Neural cell (in vitro differentiated cells): ENCODE measurements around the gene NEK10. TPM values are rescaled to one million over a fixed set of nuclear protein-coding genes. Genes with fewer than 3 reads are reported as not detected.

Experiments
- H2AFZ ChIP-seq: fragments of 200-600, 300-800 bp; sonication (generic), shearing (Covaris generic); 2 replicates; pipeline ENCODE4 v1.6.0; 2014; ENCODE audit warnings: low read depth, mild to moderate bottlenecking, antibody characterized with exemption, low read length, moderate library complexity
- H3F3A ChIP-seq: fragments of 200-600 bp; shearing (Covaris generic); 2 replicates; pipeline ENCODE4 v1.6.1; 2016; ENCODE audit warnings: mild to moderate bottlenecking, moderate library complexity, mixed read lengths, antibody characterized with exemption, low read length; ENCODE audit not compliant: insufficient read depth, poor library complexity, severe bottlenecking
- H3K27ac ChIP-seq: fragments of 200-600, 300-800 bp; sonication (generic), shearing (Covaris generic); 2 replicates; pipeline ENCODE4 v1.5.1; 2014; ENCODE audit warnings: mild to moderate bottlenecking, low read length, moderate library complexity
- H3K27me3 ChIP-seq: fragments of 300-800, 200-600 bp; sonication (generic), shearing (Covaris generic); 2 replicates; pipeline ENCODE4 v1.6.0; 2014; ENCODE audit warnings: mild to moderate bottlenecking, low read depth, low read length, moderate library complexity; ENCODE audit not compliant: insufficient read depth
- H3K36me3 ChIP-seq: fragments of 300-800, 200-600 bp; sonication (generic), shearing (Covaris generic); 2 replicates; pipeline ENCODE4 v1.5.1; 2014; ENCODE audit warnings: mild to moderate bottlenecking, antibody characterized with exemption, low read length, moderate library complexity; ENCODE audit not compliant: insufficient read depth
- H3K4me2 ChIP-seq: fragments of 300-800, 200-600 bp; sonication (generic), shearing (Covaris generic); 2 replicates; pipeline ENCODE4 v1.6.0; 2014; ENCODE audit warnings: mild to moderate bottlenecking, low read length
- H3K4me3 ChIP-seq: fragments of 300-800, 200-600 bp; sonication (generic), shearing (Covaris generic); 2 replicates; pipeline ENCODE4 v1.5.1; 2014; ENCODE audit warnings: mild to moderate bottlenecking, low read length, moderate library complexity
- H3K79me2 ChIP-seq: fragments of 200-600 bp; shearing (Covaris generic); replicated peaks from 2 replicates; pipeline ENCODE4 v1.6.0; 2014; ENCODE audit warnings: mild to moderate bottlenecking, low read length, moderate library complexity; ENCODE audit not compliant: insufficient read depth
- H3K9ac ChIP-seq: fragments of 300-800, 200-600 bp; sonication (generic), shearing (Covaris generic); 2 replicates; pipeline ENCODE4 v1.6.1; 2016; ENCODE audit warnings: mild to moderate bottlenecking, low read length, mixed read lengths
- H3K9me2 ChIP-seq: fragments of 200-600 bp; shearing (Covaris generic); 2 replicates; pipeline ENCODE4 v1.6.1; 2016; ENCODE audit warnings: mild to moderate bottlenecking, low read length, mixed read lengths; ENCODE audit not compliant: insufficient read depth
- H3K9me3 ChIP-seq: fragments of 200-600, 300-800 bp; sonication (generic), shearing (Covaris generic); 2 replicates; pipeline ENCODE4 v1.6.1; 2016; ENCODE audit warnings: mild to moderate bottlenecking, mixed run types, low read length, moderate library complexity, mixed read lengths
- H4K20me1 ChIP-seq: fragments of 200-600 bp; shearing (Covaris generic); 2 replicates; pipeline ENCODE4 v1.6.1; 2016; ENCODE audit warnings: mild to moderate bottlenecking, mixed run types; ENCODE audit not compliant: insufficient read depth
- EP300 ChIP-seq: fragments of 450-650 bp; conservative IDR thresholded peaks from 2 replicates; pipeline ENCODE4 v1.6.1; 2014; ENCODE audit warnings: antibody characterized with exemption, mild to moderate bottlenecking, moderate library complexity; ENCODE audit not compliant: poor library complexity, severe bottlenecking
- EZH2 ChIP-seq: fragments of 200-600, 300-800 bp; shearing (Covaris generic), sonication (generic); IDR thresholded peaks from 2 replicates; pipeline ENCODE4 v1.6.1; 2014; ENCODE audit warnings: antibody characterized with exemption, low read length, borderline replicate concordance, mild to moderate bottlenecking; ENCODE audit not compliant: insufficient read depth, poor library complexity, severe bottlenecking
- MXI1 ChIP-seq: fragments of 450-650 bp; conservative IDR thresholded peaks from 2 replicates; pipeline ENCODE4 v1.6.1; 2014; ENCODE audit warnings: antibody characterized with exemption, mild to moderate bottlenecking; ENCODE audit not compliant: poor library complexity, severe bottlenecking
- POLR2AphosphoS5 ChIP-seq: IDR thresholded peaks from 2 replicates; pipeline ENCODE4 v1.6.1; 2012
- RAD21 ChIP-seq: fragments of 450-650 bp; conservative IDR thresholded peaks from 2 replicates; pipeline ENCODE4 v1.6.1; 2014; ENCODE audit warnings: antibody characterized with exemption, mild to moderate bottlenecking, moderate library complexity
- SMC3 ChIP-seq: fragments of 450-650 bp; conservative IDR thresholded peaks from 2 replicates; pipeline ENCODE4 v1.6.1; 2014; ENCODE audit warnings: antibody characterized with exemption, mild to moderate bottlenecking, moderate library complexity; ENCODE audit not compliant: poor library complexity
- TAF1 ChIP-seq: IDR thresholded peaks from 2 replicates; pipeline ENCODE4 v1.6.1; 2012; ENCODE audit warnings: low read depth
- polyA plus RNA-seq: library from polyadenylated mRNA; depleted of rRNA; stranded (reverse); fragments of >200 nt; gene quantifications from 2 replicates; pipeline ENCODE4 v1.2.3, GENCODE V29; 2014
- TF ChIP-seq, protein P1 (sequence below): IDR thresholded peaks from 2 replicates; pipeline ENCODE4 v1.6.1; 2012; ENCODE audit warnings: borderline replicate concordance
- TF ChIP-seq, protein P2 (sequence below): fragments of 450-650 bp; IDR thresholded peaks from 2 replicates; pipeline ENCODE4 v1.5.1; 2014; ENCODE audit warnings: antibody characterized with exemption, mild to moderate bottlenecking, moderate library complexity; ENCODE audit not compliant: poor library complexity, severe bottlenecking

NEK10 gene
- polyA plus RNA-seq, 1 donor from 2014 or later = 17.6 TPM

DNA sequence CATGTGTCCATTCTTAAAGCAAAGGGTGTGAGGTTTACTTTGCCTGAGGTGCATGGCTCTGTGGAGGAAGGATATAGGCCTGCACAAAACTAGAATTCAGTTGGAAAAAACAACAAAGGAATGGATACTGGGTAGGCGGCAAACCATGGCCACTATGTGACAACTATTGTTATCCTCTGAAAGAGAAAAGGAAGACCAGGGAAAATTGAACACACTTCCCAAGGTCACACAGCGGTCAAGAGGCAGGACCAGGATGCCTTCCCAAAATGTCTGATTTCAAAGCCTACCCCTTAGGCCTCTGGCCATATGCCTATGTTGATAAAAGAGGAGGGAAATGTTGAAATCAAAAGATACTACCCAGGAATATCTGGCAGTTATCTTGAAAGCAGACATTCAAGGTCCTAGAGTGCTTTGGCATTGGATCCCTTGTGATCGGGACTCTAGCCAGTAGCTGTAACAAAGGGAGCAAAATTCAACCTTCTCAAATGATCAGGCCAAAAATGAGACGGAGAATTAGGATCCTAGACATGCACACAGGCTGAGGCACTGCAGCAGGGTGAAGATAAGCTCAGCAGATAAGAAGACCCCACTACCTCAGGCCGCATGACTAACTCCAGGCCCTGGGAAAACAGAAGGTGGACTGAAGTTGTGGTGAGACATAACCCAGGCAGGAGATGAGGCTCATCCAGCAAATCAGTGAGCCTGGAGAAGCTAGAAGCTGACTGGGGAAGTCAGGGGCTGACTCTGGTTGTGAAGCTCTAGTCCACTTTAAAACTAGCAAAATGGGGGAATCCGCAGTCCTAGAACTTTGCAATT lies 292.2 kb downstream of the NEK10 start:
- no peak overlapping the region for H3K27ac ChIP-seq
- no peak overlapping the region for H2AFZ ChIP-seq
- no peaks in the 10 kb centered on the region for H3K79me2 ChIP-seq
- H3K4me2 ChIP-seq = no peak overlapping the region
- H3K9me3 ChIP-seq = no peaks in the 10 kb centered on the region
- H3F3A ChIP-seq = no peaks in the 10 kb centered on the region
- TF ChIP-seq, protein P1, sequence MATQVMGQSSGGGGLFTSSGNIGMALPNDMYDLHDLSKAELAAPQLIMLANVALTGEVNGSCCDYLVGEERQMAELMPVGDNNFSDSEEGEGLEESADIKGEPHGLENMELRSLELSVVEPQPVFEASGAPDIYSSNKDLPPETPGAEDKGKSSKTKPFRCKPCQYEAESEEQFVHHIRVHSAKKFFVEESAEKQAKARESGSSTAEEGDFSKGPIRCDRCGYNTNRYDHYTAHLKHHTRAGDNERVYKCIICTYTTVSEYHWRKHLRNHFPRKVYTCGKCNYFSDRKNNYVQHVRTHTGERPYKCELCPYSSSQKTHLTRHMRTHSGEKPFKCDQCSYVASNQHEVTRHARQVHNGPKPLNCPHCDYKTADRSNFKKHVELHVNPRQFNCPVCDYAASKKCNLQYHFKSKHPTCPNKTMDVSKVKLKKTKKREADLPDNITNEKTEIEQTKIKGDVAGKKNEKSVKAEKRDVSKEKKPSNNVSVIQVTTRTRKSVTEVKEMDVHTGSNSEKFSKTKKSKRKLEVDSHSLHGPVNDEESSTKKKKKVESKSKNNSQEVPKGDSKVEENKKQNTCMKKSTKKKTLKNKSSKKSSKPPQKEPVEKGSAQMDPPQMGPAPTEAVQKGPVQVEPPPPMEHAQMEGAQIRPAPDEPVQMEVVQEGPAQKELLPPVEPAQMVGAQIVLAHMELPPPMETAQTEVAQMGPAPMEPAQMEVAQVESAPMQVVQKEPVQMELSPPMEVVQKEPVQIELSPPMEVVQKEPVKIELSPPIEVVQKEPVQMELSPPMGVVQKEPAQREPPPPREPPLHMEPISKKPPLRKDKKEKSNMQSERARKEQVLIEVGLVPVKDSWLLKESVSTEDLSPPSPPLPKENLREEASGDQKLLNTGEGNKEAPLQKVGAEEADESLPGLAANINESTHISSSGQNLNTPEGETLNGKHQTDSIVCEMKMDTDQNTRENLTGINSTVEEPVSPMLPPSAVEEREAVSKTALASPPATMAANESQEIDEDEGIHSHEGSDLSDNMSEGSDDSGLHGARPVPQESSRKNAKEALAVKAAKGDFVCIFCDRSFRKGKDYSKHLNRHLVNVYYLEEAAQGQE = no peak
- TF ChIP-seq POLR2AphosphoS5 (no peak), TAF1 (no peak), RAD21 (no peak), SMC3 (no peak), EP300 (no peak), MXI1 (no peak), EZH2 (no peak)
- TF ChIP-seq, protein P2, sequence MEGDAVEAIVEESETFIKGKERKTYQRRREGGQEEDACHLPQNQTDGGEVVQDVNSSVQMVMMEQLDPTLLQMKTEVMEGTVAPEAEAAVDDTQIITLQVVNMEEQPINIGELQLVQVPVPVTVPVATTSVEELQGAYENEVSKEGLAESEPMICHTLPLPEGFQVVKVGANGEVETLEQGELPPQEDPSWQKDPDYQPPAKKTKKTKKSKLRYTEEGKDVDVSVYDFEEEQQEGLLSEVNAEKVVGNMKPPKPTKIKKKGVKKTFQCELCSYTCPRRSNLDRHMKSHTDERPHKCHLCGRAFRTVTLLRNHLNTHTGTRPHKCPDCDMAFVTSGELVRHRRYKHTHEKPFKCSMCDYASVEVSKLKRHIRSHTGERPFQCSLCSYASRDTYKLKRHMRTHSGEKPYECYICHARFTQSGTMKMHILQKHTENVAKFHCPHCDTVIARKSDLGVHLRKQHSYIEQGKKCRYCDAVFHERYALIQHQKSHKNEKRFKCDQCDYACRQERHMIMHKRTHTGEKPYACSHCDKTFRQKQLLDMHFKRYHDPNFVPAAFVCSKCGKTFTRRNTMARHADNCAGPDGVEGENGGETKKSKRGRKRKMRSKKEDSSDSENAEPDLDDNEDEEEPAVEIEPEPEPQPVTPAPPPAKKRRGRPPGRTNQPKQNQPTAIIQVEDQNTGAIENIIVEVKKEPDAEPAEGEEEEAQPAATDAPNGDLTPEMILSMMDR = no peak
- no peaks in the 10 kb centered on the region for H3K9me2 ChIP-seq
- no peak overlapping the region for H3K9ac ChIP-seq
- H3K36me3 ChIP-seq = no peaks in the 10 kb centered on the region
- H3K27me3 ChIP-seq = no peaks in the 10 kb centered on the region
- no peak overlapping the region for H3K4me3 ChIP-seq
- H4K20me1 ChIP-seq = no peaks in the 10 kb centered on the region

DNA sequence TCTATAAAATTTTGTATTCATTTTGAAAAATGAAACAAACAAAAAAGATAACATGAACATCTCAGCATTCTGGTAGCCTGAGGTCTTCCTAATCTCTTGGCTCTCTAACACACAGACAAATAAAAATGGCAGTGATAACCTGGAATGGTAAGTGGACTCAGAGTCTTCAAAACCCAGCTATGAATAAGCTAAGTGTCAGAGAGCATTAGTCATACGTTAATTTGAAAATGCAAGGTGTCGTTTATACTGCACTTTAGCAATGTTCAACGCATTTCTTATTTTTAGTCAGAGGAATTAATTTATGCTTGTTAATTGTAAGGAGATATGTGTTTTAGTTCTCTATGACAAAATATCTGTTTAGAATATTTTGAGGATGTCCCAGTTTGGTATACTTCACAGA lies 294.3 kb downstream of the NEK10 start:
- Histone ChIP-seq H3F3A (no peaks in the 10 kb centered on the region), H3K79me2 (no peaks in the 10 kb centered on the region), H3K9me2 (no peaks in the 10 kb centered on the region), H3K9me3 (no peaks in the 10 kb centered on the region), H3K36me3 (no peaks in the 10 kb centered on the region), H4K20me1 (no peaks in the 10 kb centered on the region), H3K27me3 (no peaks in the 10 kb centered on the region), H3K4me2 (no peak overlapping the region), H3K4me3 (no peak overlapping the region), H2AFZ (no peak overlapping the region), H3K9ac (no peak overlapping the region), H3K27ac (no peak overlapping the region)
- TF ChIP-seq SMC3 (no peak), EP300 (no peak), EZH2 (no peak), POLR2AphosphoS5 (no peak), TAF1 (no peak), MXI1 (no peak)
- TF ChIP-seq, protein P1 = no peak
- TF ChIP-seq, protein P2 = no peak
